Lower leg skin (tissue), 3 donors: ENCODE measurements around the gene CCR7.

Experiments
- CTCF ChIP-seq, 3 donors: fragments of 450-650 bp; IDR thresholded peaks; one replicate each; pipeline ENCODE4 v1.5.1; 2016; ENCODE audit warnings: antibody characterized with exemption in 3 of 3, mild to moderate bottlenecking in 3 of 3, moderate library complexity in 2 of 3
- POLR2A ChIP-seq, 2 donors: fragments of 450-650 bp; IDR thresholded peaks; one replicate each; pipeline ENCODE4 v1.6.1; 2016 to 2017; ENCODE audit warnings: antibody characterized with exemption in 2 of 2, mild to moderate bottlenecking in 1 of 2, moderate library complexity in 1 of 2

GRCh38 chr17:40613467-40614154 lies 48.3 kb upstream of the CCR7 start:
- TF ChIP-seq CTCF (IDR thresholded peaks at IDR 0.05) (no peak), POLR2A (IDR thresholded peaks at IDR 0.05) (no peak)
